ENCODE results near the gene UGT2B7. TPM values are rescaled to one million over a fixed set of nuclear protein-coding genes. Genes with fewer than 3 reads are reported as not detected.

Gene UGT2B7
- total and polyA plus RNA-seq, 2 experiments from 2014 or later, result not detected

GRCh38 chr4:69104719-69105275 lies 8.5 kb downstream of the UGT2B7 start:
- H3K79me2 ChIP-seq (replicated peaks; ENCODE audit: insufficient read depth), result no peaks in the 10 kb centered on the region
- no peak overlapping the region for H2AFZ ChIP-seq
- Mint-ChIP-seq H3K36me3 (ENCODE audit: low read depth) (no peaks in the 10 kb centered on the region), H3K4me1 (no peaks in the 10 kb centered on the region), H3K4me3 (no peak overlapping the region), H3K9me3 (no peaks in the 10 kb centered on the region), H3K27me3 (ENCODE audit: insufficient read depth, low read depth, poor library complexity) (no peaks in the 10 kb centered on the region), H3K27ac (no peak overlapping the region)
- 0 out of 2 replicates have a peak, but pooled peaks cover 3% of the 10 kb centered on the region for H3K9me2 ChIP-seq (ENCODE audit: insufficient read depth)
- DNase-seq (ENCODE audit: low spot score), result no peak
- TF ChIP-seq EZH2 (IDR thresholded peaks at IDR 0.05; ENCODE audit: low read depth, unreplicated experiment) (no peak), POLR2AphosphoS5 (IDR thresholded peaks at IDR 0.05; ENCODE audit: low read depth) (no peak), ZNF114 (CRISPR knock-in tag; IDR thresholded peaks at IDR 0.05) (no peak), CREB1 (CRISPR knock-in tag; IDR thresholded peaks at IDR 0.05; ENCODE audit: low read depth) (no peak), ZNF331 (CRISPR knock-in tag; IDR thresholded peaks at IDR 0.05; ENCODE audit: low read depth) (no peak), JUNB (IDR thresholded peaks at IDR 0.05; ENCODE audit: unreplicated experiment) (no peak), CTCF (conservative IDR thresholded peaks at IDR 0.05; ENCODE audit: low read depth in 2 of 2) (no peak), EZH2phosphoT487 (IDR thresholded peaks at IDR 0.05; ENCODE audit: unreplicated experiment) (no peak), NANOG (IDR thresholded peaks at IDR 0.05; ENCODE audit: borderline replicate concordance) (no peak), STAT1 (IDR thresholded peaks at IDR 0.05; ENCODE audit: unreplicated experiment) (no peak), ETS1 (IDR thresholded peaks at IDR 0.05) (no peak), ZNF462 (CRISPR knock-in tag; IDR thresholded peaks at IDR 0.05) (no peak)
- TF ChIP-seq, protein P1, sequence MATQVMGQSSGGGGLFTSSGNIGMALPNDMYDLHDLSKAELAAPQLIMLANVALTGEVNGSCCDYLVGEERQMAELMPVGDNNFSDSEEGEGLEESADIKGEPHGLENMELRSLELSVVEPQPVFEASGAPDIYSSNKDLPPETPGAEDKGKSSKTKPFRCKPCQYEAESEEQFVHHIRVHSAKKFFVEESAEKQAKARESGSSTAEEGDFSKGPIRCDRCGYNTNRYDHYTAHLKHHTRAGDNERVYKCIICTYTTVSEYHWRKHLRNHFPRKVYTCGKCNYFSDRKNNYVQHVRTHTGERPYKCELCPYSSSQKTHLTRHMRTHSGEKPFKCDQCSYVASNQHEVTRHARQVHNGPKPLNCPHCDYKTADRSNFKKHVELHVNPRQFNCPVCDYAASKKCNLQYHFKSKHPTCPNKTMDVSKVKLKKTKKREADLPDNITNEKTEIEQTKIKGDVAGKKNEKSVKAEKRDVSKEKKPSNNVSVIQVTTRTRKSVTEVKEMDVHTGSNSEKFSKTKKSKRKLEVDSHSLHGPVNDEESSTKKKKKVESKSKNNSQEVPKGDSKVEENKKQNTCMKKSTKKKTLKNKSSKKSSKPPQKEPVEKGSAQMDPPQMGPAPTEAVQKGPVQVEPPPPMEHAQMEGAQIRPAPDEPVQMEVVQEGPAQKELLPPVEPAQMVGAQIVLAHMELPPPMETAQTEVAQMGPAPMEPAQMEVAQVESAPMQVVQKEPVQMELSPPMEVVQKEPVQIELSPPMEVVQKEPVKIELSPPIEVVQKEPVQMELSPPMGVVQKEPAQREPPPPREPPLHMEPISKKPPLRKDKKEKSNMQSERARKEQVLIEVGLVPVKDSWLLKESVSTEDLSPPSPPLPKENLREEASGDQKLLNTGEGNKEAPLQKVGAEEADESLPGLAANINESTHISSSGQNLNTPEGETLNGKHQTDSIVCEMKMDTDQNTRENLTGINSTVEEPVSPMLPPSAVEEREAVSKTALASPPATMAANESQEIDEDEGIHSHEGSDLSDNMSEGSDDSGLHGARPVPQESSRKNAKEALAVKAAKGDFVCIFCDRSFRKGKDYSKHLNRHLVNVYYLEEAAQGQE (IDR thresholded peaks at IDR 0.05; ENCODE audit: unreplicated experiment), result no peak
- no peaks in the 10 kb centered on the region for H3K27me3 ChIP-seq (ENCODE audit: insufficient read depth)
- H3F3A ChIP-seq (replicated peaks; ENCODE audit: low read depth), result no peaks in the 10 kb centered on the region
- no peaks in the 10 kb centered on the region for H4K20me1 ChIP-seq (replicated peaks; ENCODE audit: insufficient read depth)
- no peaks in the 10 kb centered on the region for H3K4me1 ChIP-seq (ENCODE audit: insufficient read depth)
- H3K27ac ChIP-seq (ENCODE audit: low read depth), result no peak overlapping the region
- H3K4me2 ChIP-seq, result no peak overlapping the region
- ATAC-seq, result no peak
- H3K36me3 ChIP-seq (ENCODE audit: insufficient read depth), result no peaks in the 10 kb centered on the region
- H3K4me3 ChIP-seq, result no peak overlapping the region

Data from GM23338 (cell line).